ENCODE results near the gene CCL5. TPM values are rescaled to one million over a fixed set of nuclear protein-coding genes. Genes with fewer than 3 reads are reported as not detected.

CCL5 gene
- total RNA-seq, 1 experiment from 2014 or later, result 0.17 TPM

DNA sequence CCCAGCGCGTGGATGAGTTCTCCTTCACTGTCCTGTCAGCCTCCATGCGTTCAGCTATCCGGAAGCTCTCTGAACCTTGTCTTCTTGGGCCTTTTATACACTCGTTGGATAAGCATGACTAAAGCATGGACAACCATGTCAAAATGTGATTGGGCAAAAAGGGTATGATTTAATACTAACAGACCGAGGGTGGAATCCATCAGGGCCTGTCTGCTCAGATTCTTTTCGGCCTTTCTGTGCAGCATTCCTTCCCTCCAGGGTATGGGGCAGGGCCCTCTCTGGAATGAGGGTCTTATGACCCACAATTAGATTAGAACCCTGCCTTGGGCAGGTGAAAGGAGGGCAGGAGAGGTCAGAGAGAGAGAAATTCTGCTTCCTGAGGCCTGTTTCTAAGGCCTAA is 14.0 kb upstream of the CCL5 start:
- no peak overlapping the region for H3K4me3 Mint-ChIP-seq
- H3K9me3 Mint-ChIP-seq, result no peaks in the 10 kb centered on the region
- ChIA-PET CTCF (interaction anchor here (1.0 kb wide), 1 partner anchor 82 kb away, joined by 3 read pairs; no protein-coding TSS in a partner anchor), POLR2A (no interaction called here)
- ATAC-seq (no peak), DNase-seq (ENCODE audit: low spot score) (no peak)
- TF ChIP-seq CTCF (IDR thresholded peaks at IDR 0.05) (no peak), MXD4 (CRISPR knock-in tag; IDR thresholded peaks at IDR 0.05; ENCODE audit: borderline replicate concordance) (no peak), ETV6 (CRISPR knock-in tag; IDR thresholded peaks at IDR 0.05) (no peak)
- peaks cover 22% of the 10 kb centered on the region for H3K4me1 Mint-ChIP-seq
- no peaks in the 10 kb centered on the region for H3K27me3 Mint-ChIP-seq (ENCODE audit: low read depth)
- no peaks in the 10 kb centered on the region for H3K36me3 Mint-ChIP-seq
- H3K27ac Mint-ChIP-seq, result no peak overlapping the region

DNA sequence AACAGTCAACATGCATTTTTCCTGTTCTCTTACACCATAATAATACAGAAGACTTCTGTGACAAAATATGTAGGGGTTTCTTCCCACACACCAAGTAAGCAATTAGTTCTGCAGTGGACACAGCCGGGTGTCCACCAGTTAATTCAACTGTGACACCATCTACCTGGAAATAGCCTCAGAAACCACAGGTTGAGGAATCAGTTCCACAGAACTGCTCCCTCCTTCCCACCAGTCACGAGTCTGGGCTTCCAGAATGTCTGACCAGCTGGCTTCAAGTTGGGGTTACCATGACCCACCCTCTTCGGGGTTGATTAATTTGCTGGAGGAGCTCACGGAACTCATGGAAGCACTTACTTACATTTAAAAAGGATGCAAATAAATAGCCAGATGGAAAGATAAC is 13.6 kb upstream of the CCL5 start:
- Mint-ChIP-seq H3K4me1 (peaks cover 22% of the 10 kb centered on the region), H3K36me3 (no peaks in the 10 kb centered on the region), H3K27ac (no peak overlapping the region), H3K9me3 (no peaks in the 10 kb centered on the region), H3K4me3 (no peak overlapping the region), H3K27me3 (ENCODE audit: low read depth) (no peaks in the 10 kb centered on the region)
- ChIA-PET POLR2A (no interaction called here), CTCF (interaction anchor here (1.0 kb wide), 1 partner anchor 82 kb away, joined by 3 read pairs; no protein-coding TSS in a partner anchor)
- ATAC-seq (no peak), DNase-seq (ENCODE audit: low spot score) (no peak)
- TF ChIP-seq, protein P1, sequence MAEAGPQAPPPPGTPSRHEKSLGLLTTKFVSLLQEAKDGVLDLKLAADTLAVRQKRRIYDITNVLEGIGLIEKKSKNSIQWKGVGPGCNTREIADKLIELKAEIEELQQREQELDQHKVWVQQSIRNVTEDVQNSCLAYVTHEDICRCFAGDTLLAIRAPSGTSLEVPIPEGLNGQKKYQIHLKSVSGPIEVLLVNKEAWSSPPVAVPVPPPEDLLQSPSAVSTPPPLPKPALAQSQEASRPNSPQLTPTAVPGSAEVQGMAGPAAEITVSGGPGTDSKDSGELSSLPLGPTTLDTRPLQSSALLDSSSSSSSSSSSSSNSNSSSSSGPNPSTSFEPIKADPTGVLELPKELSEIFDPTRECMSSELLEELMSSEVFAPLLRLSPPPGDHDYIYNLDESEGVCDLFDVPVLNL (CRISPR knock-in tag; IDR thresholded peaks at IDR 0.05; ENCODE audit: borderline replicate concordance, low read depth), result no peak
- no peak for TF ChIP-seq PREB (CRISPR knock-in tag; IDR thresholded peaks at IDR 0.05; ENCODE audit: borderline replicate concordance)
- no peak for TF ChIP-seq MXD4 (CRISPR knock-in tag; IDR thresholded peaks at IDR 0.05; ENCODE audit: borderline replicate concordance)
- TF ChIP-seq ZNF263 (CRISPR knock-in tag; IDR thresholded peaks at IDR 0.05; ENCODE audit: low read depth), result no peak
- no peak for TF ChIP-seq CDX4 (CRISPR knock-in tag; IDR thresholded peaks at IDR 0.05; ENCODE audit: borderline replicate concordance)
- TF ChIP-seq CBFB (CRISPR knock-in tag; IDR thresholded peaks at IDR 0.05; ENCODE audit: low read depth), result no peak
- TF ChIP-seq ATF2 (CRISPR knock-in tag; IDR thresholded peaks at IDR 0.05; ENCODE audit: borderline replicate concordance, low read depth), result no peak
- TF ChIP-seq ELF4 (CRISPR knock-in tag; IDR thresholded peaks at IDR 0.05; ENCODE audit: low read depth), result no peak
- no peak for TF ChIP-seq SP1 (CRISPR knock-in tag; conservative IDR thresholded peaks at IDR 0.05)
- TF ChIP-seq JAZF1 (CRISPR knock-in tag; IDR thresholded peaks at IDR 0.05), result no peak
- TF ChIP-seq, protein P2, sequence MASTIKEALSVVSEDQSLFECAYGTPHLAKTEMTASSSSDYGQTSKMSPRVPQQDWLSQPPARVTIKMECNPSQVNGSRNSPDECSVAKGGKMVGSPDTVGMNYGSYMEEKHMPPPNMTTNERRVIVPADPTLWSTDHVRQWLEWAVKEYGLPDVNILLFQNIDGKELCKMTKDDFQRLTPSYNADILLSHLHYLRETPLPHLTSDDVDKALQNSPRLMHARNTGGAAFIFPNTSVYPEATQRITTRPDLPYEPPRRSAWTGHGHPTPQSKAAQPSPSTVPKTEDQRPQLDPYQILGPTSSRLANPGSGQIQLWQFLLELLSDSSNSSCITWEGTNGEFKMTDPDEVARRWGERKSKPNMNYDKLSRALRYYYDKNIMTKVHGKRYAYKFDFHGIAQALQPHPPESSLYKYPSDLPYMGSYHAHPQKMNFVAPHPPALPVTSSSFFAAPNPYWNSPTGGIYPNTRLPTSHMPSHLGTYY (CRISPR knock-in tag; IDR thresholded peaks at IDR 0.05), result no peak
- TF ChIP-seq TP53 (CRISPR knock-in tag; IDR thresholded peaks at IDR 0.05), result no peak
- no peak for TF ChIP-seq SOX15 (CRISPR knock-in tag; IDR thresholded peaks at IDR 0.05)
- no peak for TF ChIP-seq JUN (CRISPR knock-in tag; IDR thresholded peaks at IDR 0.05)
- no peak for TF ChIP-seq ESRRA (CRISPR knock-in tag; IDR thresholded peaks at IDR 0.05; ENCODE audit: borderline replicate concordance)
